Kidney glomerular epithelial cell (primary cell): Measurements from ENCODE around the gene DNAI1.
"Not testable (repeated sequence)": the region's sequence is repeated elsewhere in the genome, so short reads cannot be mapped to it uniquely, and the experiment has no call there.

ENCODE experiments used
- DNase-seq: peaks from one replicate; lab custom pipeline; 2025; lab: John Stamatoyannopoulos, UW

The DNAI1 gene

DNA sequence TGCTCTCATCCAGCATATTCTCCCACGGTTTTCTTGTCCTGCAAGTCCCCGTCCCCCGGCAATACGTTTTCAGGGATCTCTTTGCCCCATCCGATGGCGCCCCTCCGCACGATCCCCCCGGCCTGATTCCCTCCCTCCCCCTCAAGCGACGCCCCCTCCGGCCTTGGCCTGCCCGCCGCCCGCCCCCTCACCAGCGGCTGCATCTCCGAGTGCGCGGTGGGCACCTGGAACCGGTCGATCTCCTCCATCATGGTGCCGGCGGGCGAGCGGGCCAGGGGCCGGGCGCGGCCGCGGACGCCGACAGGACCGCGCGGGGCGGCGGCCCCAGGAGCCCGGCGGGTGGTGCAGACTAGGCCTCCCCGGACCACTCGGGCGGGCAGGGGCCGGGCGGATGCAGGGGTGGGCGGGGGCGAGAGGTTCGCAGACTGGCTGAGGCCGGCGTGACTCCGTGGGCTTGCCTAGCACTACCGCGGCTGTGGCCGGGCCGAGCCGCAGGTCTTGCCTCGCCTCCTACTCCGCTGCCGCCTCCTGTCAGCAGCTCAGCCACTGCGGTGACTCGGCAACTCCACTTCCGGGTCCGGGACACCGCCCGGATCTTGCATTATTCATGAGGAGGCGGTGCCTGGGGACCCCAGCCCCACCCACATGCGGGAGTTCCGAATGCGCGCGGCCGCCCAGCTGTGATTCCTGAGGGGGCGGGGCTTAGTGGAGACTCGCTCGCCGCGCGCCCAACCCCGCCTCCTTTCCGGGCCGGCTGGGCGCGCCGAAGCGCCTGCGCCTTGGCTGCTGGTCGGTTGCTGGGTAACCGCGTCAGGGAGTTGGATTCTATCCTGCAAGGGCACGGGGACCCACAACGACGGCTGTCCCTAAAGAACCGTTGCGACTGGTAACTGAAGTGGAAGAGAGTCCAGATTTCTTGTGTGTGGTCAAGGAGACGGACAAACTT is at the start of gene DNAI1, which contains the start of gene FAM219A:
DNAI1 (plus strand) TSS at position 793 of the 946 bp plus-strand sequence. CDS start 201 bp downstream, outside the sequence.
FAM219A (minus strand) TSS at position 558 of the 946 bp plus-strand sequence; CDS start at position 251, 307 bp downstream.
- peak; percentile 97 for DNase-seq

- no peak for DNase-seq
These were observed 49.5 kb upstream of the DNAI1 start for GRCh38 chr9:34409154-34409553.

GRCh38 chr9:34412336-34412735 is 46.3 kb upstream of the DNAI1 start:
- no peak for DNase-seq

DNA sequence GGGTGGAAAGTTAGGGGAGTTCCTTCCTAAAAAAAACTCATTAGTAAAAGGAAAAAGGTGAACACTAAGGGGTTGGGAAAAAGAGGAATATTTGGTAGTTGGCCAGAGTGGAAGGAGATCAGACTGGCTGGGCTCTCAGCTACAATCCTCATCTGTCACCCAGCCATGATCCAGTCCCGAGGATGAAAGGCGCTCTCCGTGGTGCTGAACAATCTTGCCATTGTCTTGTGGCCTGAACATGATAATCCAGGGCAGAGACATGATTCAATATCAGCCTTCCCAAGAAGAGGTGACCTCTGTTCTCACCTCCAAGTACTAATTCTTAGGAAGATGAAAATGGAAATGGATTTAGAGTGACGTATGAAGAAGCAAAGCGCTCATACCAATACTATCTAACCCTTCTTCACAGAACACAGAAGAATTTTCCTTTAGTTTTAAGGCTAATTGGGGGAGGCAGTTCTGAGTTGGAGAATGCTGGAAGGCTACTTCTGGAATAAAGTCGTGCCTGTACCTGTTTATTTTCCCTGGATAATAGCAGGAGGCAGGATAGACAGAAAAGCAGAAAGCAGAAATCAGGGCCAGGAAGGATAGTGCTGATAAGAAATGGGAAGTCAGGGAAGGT is 45.3 kb upstream of the DNAI1 start:
- peak; percentile 18 for DNase-seq

GRCh38 chr9:34417734-34418133 is 40.9 kb upstream of the DNAI1 start:
- no peak for DNase-seq

DNA sequence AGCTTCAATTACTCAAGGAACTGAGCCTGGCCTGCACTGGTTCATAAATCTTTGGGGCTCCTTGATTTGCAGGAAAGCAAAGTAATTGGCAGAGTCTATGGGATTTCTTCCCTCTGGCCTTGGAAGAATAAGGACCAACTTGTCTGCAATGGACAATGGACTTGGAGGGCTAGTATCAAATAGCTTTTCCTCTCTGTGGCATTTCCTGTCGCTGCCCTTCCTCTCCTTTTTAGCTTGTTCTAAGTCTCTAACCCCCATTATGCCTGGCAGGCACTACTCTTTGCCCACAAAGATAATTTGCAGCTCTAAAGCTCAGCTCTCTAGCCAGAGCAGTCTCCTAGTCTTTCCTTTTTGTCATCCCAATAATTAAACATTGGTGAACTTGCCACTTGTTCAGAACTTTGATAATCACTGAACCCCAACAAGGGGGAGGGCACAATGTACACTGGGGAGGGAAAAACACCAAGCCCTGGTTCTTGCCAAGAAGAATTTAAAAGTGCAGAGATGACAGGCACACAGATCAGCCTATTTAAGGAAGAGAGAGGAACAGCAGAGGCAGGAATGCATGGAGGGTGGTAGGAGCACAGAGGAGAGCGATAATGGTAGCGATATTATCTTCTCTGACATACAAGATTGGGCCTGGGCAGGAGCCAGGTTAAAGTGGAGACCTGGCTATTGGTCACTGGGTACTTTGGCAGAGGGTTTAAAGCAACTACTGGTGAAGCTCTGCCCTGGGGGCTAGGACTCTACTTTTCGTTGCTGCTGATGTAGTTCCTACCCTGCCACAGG is 38.7 kb upstream of the DNAI1 start:
- DNase-seq: no peak

DNA sequence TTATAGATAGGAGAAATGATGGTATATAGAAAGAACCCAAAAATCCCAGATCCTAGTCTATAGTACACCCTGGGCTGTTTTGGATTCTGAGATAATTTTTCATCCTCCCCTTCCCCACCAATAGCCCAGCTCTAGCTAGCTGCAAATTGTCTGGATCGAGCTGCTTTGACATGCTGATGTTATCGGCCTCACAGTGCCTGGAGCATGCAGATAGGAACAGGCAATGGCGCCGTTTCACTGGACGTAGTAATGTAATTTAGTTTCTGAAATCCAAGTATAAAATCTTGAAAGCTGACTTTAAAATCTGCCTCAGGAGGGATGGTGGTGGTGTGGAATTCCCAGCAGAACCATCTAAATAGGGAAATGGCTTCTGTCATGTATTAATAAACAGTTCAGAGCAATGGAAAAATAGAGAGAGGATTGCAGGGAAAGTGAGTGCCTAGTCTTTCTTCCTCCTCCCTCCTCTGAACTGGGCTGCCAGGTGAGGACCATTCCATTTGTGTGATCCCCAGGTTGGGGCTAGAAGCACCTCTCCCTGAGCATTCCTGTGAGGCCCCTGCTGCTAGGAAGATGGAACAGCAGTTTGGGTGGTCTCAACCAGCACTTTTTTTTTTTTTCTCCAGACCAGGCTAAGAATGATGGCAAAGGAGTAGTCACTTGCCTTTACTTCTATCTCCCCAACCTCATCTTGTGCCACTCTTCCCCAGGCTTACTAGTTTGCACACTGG is 32.1 kb upstream of the DNAI1 start:
- no peak for DNase-seq

- DNase-seq: no peak
These were observed 30.2 kb upstream of the DNAI1 start for GRCh38 chr9:34428325-34428958.

DNA sequence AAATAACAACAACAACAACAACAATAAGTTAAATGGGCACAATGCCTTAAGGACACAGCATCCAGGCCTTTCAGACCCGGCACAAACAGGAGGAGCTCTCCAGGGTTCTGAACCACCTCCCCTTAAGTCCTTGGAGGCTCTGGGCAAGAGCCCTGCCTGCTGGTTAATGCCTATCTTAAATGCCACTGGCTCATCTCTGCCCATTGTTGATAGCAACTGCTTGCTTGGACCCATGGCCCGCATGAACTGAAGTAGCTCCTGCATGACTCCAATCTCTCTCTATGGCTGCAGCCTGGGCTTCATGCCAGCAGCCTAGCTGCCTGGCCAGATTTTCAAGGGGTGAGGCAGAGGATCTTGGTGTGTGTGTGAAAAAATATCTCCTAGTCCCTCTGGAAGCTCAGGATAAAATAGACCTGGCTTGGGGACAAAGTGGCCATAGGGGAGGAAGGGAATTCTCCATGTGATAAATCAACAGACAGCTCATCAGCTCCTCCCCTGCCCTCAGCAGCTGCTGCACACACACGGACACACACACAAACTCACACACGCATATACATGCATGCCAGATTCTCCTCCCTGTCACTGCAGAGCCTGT is 27.7 kb upstream of the DNAI1 start:
- peak; percentile 45 for DNase-seq

DNA sequence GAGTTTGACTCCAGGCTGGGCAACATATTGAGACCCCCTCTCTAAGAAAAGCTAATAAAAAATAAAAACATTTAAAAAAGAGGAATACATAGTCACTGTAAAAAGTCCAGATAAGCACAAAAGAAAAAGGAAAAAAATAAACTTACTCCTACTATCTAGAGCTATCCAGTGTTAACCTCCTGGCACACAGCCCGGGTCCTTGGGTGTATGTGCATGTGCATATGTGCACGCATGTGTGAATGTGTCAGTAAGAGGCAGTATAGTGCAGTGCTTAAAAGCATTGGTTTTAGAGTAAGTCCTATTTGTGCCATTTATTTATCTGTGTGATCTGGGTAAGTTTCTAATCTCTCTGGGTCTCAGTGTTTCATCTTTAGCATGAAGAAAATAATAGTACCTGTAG is 26.9 kb upstream of the DNAI1 start:
- no peak for DNase-seq

- DNase-seq: peak; percentile 15
These were observed 21.3 kb upstream of the DNAI1 start for GRCh38 chr9:34437006-34437925.

GRCh38 chr9:34437926-34438307 is 20.7 kb upstream of the DNAI1 start:
- DNase-seq: not testable (repeated sequence)

DNA sequence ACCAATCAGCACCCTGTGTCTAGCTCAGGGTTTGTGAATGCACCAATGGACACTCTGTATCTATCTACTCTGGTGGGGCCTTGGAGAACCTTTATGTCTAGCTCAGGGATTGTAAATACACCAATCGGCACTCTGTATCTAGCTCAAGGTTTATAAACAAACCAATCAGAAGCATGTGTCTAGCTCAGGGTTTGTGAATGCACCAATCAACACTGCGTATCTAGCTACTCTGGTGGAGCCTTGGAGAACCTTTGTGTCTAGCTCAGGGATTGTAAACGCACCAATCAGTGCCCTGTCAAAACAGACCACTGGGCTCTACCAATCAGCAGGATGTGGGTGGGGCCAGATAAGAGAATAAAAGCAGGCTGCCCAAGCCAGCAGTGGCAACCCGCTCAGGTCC is 20.1 kb upstream of the DNAI1 start:
- not testable (repeated sequence) for DNase-seq

- no peak for DNase-seq
These were observed 18.6 kb upstream of the DNAI1 start for GRCh38 chr9:34440017-34440416.

DNA sequence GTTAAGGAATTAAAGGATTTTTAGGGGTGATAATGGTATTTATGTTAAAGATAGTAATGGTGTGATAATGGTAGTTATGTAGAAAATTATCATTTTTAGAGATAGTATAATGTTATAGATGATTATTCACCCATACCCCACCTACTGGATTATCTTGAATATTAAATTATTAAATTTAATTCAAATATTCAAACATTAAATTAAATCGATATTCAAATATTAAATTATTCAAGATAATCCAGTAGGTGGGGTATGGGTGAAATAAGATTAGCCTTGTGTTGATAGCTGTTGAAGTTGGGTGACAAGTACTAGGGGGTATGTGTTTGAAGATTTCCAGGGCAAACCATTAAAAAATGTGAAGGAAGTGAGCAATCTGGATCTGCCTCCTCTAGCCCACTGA is 15.8 kb upstream of the DNAI1 start:
- DNase-seq: no peak

- no peak for DNase-seq
These were observed 15.1 kb upstream of the DNAI1 start for GRCh38 chr9:34443533-34443932.

DNA sequence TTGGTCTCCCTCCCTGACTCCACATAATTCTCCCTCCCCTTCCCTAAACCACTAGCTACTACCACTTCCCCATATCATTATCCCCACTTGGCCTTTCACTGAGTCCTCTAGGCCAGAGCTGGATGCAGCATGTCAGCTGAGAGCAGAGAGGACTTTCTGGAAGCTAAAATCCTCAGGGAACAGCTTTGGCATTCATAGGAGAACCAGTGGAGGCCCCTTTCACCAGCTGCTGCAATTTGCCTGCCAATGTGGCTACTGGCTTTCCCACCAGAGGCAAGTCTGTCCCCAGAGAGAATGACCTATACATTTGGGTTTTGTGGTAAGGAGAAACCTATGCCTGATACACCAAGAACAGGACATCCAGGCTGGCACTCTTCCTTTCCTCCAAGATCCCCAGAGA is 14.6 kb upstream of the DNAI1 start:
- DNase-seq: no peak

GRCh38 chr9:34446468-34446891 is 12.1 kb upstream of the DNAI1 start:
- no peak for DNase-seq

- DNase-seq: no peak
These were observed 11.7 kb upstream of the DNAI1 start for GRCh38 chr9:34446951-34447350.

GRCh38 chr9:34450644-34451043 is 8.0 kb upstream of the DNAI1 start:
- no peak for DNase-seq
